Measurements from ENCODE around the gene BANF2. TPM values are rescaled to one million over a fixed set of nuclear protein-coding genes. Genes with fewer than 3 reads are reported as not detected.

BANF2 gene
- total and polyA plus RNA-seq, 2 experiments from 2014 or later = not detected

DNA sequence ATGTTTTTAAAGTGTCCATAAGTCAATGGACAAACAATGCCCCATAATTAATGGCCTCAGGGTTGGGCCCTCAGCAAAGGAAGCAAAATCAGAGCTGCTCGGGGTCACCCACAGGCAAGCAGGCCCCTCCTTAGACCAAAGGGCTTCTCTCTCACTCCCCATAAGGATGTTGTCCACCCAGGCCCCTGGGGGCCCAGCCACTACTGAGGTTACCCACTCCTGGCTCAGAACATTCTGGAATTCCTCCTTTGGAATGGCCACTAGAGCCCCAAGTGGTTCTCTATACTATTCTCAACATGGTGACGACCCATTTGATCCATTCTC is 50.9 kb downstream of the BANF2 start:
- H3K4me1 Mint-ChIP-seq = peaks cover 49% of the 10 kb centered on the region
- no peak for TF ChIP-seq EZH2phosphoT487 (IDR thresholded peaks at IDR 0.05; ENCODE audit: unreplicated experiment)
- no peak for TF ChIP-seq ZNF331 (CRISPR knock-in tag; IDR thresholded peaks at IDR 0.05; ENCODE audit: low read depth)
- TF ChIP-seq ZNF114 (CRISPR knock-in tag; IDR thresholded peaks at IDR 0.05) = no peak
- TF ChIP-seq, protein P1, sequence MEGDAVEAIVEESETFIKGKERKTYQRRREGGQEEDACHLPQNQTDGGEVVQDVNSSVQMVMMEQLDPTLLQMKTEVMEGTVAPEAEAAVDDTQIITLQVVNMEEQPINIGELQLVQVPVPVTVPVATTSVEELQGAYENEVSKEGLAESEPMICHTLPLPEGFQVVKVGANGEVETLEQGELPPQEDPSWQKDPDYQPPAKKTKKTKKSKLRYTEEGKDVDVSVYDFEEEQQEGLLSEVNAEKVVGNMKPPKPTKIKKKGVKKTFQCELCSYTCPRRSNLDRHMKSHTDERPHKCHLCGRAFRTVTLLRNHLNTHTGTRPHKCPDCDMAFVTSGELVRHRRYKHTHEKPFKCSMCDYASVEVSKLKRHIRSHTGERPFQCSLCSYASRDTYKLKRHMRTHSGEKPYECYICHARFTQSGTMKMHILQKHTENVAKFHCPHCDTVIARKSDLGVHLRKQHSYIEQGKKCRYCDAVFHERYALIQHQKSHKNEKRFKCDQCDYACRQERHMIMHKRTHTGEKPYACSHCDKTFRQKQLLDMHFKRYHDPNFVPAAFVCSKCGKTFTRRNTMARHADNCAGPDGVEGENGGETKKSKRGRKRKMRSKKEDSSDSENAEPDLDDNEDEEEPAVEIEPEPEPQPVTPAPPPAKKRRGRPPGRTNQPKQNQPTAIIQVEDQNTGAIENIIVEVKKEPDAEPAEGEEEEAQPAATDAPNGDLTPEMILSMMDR (conservative IDR thresholded peaks at IDR 0.05; ENCODE audit: low read depth in 2 of 2) = no peak
- TF ChIP-seq, protein P2, sequence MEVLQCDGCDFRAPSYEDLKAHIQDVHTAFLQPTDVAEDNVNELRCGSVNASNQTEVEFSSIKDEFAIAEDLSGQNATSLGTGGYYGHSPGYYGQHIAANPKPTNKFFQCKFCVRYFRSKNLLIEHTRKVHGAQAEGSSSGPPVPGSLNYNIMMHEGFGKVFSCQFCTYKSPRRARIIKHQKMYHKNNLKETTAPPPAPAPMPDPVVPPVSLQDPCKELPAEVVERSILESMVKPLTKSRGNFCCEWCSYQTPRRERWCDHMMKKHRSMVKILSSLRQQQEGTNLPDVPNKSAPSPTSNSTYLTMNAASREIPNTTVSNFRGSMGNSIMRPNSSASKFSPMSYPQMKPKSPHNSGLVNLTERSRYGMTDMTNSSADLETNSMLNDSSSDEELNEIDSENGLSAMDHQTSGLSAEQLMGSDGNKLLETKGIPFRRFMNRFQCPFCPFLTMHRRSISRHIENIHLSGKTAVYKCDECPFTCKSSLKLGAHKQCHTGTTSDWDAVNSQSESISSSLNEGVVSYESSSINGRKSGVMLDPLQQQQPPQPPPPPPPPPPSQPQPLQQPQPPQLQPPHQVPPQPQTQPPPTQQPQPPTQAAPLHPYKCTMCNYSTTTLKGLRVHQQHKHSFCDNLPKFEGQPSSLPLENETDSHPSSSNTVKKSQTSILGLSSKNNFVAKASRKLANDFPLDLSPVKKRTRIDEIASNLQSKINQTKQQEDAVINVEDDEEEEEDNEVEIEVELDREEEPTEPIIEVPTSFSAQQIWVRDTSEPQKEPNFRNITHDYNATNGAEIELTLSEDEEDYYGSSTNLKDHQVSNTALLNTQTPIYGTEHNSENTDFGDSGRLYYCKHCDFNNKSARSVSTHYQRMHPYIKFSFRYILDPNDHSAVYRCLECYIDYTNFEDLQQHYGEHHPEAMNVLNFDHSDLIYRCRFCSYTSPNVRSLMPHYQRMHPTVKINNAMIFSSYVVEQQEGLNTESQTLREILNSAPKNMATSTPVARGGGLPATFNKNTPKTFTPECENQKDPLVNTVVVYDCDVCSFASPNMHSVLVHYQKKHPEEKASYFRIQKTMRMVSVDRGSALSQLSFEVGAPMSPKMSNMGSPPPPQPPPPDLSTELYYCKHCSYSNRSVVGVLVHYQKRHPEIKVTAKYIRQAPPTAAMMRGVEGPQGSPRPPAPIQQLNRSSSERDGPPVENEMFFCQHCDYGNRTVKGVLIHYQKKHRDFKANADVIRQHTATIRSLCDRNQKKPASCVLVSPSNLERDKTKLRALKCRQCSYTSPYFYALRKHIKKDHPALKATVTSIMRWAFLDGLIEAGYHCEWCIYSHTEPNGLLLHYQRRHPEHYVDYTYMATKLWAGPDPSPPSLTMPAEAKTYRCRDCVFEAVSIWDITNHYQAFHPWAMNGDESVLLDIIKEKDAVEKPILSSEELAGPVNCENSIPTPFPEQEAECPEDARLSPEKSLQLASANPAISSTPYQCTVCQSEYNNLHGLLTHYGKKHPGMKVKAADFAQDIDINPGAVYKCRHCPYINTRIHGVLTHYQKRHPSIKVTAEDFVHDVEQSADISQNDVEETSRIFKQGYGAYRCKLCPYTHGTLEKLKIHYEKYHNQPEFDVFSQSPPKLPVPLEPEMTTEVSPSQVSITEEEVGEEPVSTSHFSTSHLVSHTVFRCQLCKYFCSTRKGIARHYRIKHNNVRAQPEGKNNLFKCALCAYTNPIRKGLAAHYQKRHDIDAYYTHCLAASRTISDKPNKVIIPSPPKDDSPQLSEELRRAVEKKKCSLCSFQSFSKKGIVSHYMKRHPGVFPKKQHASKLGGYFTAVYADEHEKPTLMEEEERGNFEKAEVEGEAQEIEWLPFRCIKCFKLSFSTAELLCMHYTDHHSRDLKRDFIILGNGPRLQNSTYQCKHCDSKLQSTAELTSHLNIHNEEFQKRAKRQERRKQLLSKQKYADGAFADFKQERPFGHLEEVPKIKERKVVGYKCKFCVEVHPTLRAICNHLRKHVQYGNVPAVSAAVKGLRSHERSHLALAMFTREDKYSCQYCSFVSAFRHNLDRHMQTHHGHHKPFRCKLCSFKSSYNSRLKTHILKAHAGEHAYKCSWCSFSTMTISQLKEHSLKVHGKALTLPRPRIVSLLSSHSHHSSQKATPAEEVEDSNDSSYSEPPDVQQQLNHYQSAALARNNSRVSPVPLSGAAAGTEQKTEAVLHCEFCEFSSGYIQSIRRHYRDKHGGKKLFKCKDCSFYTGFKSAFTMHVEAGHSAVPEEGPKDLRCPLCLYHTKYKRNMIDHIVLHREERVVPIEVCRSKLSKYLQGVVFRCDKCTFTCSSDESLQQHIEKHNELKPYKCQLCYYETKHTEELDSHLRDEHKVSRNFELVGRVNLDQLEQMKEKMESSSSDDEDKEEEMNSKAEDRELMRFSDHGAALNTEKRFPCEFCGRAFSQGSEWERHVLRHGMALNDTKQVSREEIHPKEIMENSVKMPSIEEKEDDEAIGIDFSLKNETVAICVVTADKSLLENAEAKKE (CRISPR knock-in tag; IDR thresholded peaks at IDR 0.05) = no peak
- TF ChIP-seq, protein P3, sequence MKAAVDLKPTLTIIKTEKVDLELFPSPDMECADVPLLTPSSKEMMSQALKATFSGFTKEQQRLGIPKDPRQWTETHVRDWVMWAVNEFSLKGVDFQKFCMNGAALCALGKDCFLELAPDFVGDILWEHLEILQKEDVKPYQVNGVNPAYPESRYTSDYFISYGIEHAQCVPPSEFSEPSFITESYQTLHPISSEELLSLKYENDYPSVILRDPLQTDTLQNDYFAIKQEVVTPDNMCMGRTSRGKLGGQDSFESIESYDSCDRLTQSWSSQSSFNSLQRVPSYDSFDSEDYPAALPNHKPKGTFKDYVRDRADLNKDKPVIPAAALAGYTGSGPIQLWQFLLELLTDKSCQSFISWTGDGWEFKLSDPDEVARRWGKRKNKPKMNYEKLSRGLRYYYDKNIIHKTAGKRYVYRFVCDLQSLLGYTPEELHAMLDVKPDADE (IDR thresholded peaks at IDR 0.05) = no peak
- no peak for TF ChIP-seq NANOG (IDR thresholded peaks at IDR 0.05; ENCODE audit: borderline replicate concordance)
- no peak for TF ChIP-seq POLR2AphosphoS5 (IDR thresholded peaks at IDR 0.05; ENCODE audit: low read depth)
- no peak for TF ChIP-seq EZH2 (IDR thresholded peaks at IDR 0.05; ENCODE audit: low read depth, unreplicated experiment)
- no peak for TF ChIP-seq JUNB (IDR thresholded peaks at IDR 0.05; ENCODE audit: unreplicated experiment)
- TF ChIP-seq CREB1 (CRISPR knock-in tag; IDR thresholded peaks at IDR 0.05; ENCODE audit: low read depth) = no peak
- TF ChIP-seq, protein P4, sequence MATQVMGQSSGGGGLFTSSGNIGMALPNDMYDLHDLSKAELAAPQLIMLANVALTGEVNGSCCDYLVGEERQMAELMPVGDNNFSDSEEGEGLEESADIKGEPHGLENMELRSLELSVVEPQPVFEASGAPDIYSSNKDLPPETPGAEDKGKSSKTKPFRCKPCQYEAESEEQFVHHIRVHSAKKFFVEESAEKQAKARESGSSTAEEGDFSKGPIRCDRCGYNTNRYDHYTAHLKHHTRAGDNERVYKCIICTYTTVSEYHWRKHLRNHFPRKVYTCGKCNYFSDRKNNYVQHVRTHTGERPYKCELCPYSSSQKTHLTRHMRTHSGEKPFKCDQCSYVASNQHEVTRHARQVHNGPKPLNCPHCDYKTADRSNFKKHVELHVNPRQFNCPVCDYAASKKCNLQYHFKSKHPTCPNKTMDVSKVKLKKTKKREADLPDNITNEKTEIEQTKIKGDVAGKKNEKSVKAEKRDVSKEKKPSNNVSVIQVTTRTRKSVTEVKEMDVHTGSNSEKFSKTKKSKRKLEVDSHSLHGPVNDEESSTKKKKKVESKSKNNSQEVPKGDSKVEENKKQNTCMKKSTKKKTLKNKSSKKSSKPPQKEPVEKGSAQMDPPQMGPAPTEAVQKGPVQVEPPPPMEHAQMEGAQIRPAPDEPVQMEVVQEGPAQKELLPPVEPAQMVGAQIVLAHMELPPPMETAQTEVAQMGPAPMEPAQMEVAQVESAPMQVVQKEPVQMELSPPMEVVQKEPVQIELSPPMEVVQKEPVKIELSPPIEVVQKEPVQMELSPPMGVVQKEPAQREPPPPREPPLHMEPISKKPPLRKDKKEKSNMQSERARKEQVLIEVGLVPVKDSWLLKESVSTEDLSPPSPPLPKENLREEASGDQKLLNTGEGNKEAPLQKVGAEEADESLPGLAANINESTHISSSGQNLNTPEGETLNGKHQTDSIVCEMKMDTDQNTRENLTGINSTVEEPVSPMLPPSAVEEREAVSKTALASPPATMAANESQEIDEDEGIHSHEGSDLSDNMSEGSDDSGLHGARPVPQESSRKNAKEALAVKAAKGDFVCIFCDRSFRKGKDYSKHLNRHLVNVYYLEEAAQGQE (IDR thresholded peaks at IDR 0.05; ENCODE audit: unreplicated experiment) = no peak
- TF ChIP-seq STAT1 (IDR thresholded peaks at IDR 0.05; ENCODE audit: unreplicated experiment) = no peak
- ATAC-seq = no peak

More for the DNA sequence above, 50.9 kb downstream of the BANF2 start:
- Histone ChIP-seq H3F3A (replicated peaks; ENCODE audit: low read depth) (no peaks in the 10 kb centered on the region), H3K4me1 (ENCODE audit: insufficient read depth) (peaks cover 26% of the 10 kb centered on the region), H3K4me3 (no peak overlapping the region), H3K9me2 (ENCODE audit: insufficient read depth) (0 out of 2 replicates have a peak, but pooled peaks cover 5% of the 10 kb centered on the region), H2AFZ (peak overlapping the region; percentile 18; the same call in 1 of the 2 replicates), H3K4me2 (no peak overlapping the region), H3K79me2 (replicated peaks; ENCODE audit: insufficient read depth) (no peaks in the 10 kb centered on the region), H4K20me1 (replicated peaks; ENCODE audit: insufficient read depth) (no peaks in the 10 kb centered on the region), H3K36me3 (ENCODE audit: insufficient read depth) (no peaks in the 10 kb centered on the region), H3K27ac (ENCODE audit: low read depth) (no peak overlapping the region), H3K27me3 (ENCODE audit: insufficient read depth) (no peaks in the 10 kb centered on the region)
- DNase-seq (ENCODE audit: low spot score) = no peak
- Mint-ChIP-seq H3K4me3 (no peak overlapping the region), H3K27ac (no peak overlapping the region), H3K9me3 (peaks cover 13% of the 10 kb centered on the region), H3K36me3 (ENCODE audit: low read depth) (peaks cover 13% of the 10 kb centered on the region), H3K27me3 (ENCODE audit: insufficient read depth, low read depth, poor library complexity) (peaks cover 9% of the 10 kb centered on the region)
